Esophagus (tissue), 2 donors: Measurements from ENCODE around the gene KCTD15. TPM values are rescaled to one million over a fixed set of nuclear protein-coding genes. Genes with fewer than 3 reads are reported as not detected.

ENCODE experiments used
- H3K27ac ChIP-seq, 2 donors: one replicate each; pipeline ENCODE4 v1.5.1; 2013; ENCODE audit warnings: low read depth in 2 of 2, mild to moderate bottlenecking in 2 of 2, inconsistent platforms in 1 of 2, low read length in 1 of 2, moderate library complexity in 1 of 2
- H3K27me3 ChIP-seq, 2 donors: one replicate each; pipeline ENCODE4 v1.6.1; 2013; ENCODE audit warnings: low read length in 2 of 2, control low read depth in 1 of 2, mild to moderate bottlenecking in 1 of 2; ENCODE audit not compliant: insufficient read depth in 2 of 2, control insufficient read depth in 1 of 2
- H3K36me3 ChIP-seq, 2 donors: one replicate each; pipeline ENCODE4 v1.6.1; 2013; ENCODE audit warnings: low read length in 1 of 2; ENCODE audit not compliant: control insufficient read depth in 2 of 2, insufficient read depth in 2 of 2
- H3K4me1 ChIP-seq, 2 donors: one replicate each; pipeline ENCODE4 v1.6.1; 2013; ENCODE audit warnings: low read length in 1 of 2; ENCODE audit not compliant: control insufficient read depth in 2 of 2, insufficient read depth in 2 of 2
- H3K4me3 ChIP-seq, 2 donors: one replicate each; pipeline ENCODE4 v1.5.1; 2013; ENCODE audit warnings: low read length in 2 of 2, mild to moderate bottlenecking in 2 of 2, low read depth in 1 of 2, moderate library complexity in 1 of 2
- H3K9me3 ChIP-seq, 2 donors: one replicate each; pipeline ENCODE4 v1.6.1; 2013; ENCODE audit warnings: mild to moderate bottlenecking in 2 of 2, low read depth in 1 of 2, low read length in 1 of 2, moderate library complexity in 1 of 2; ENCODE audit not compliant: control insufficient read depth in 2 of 2, insufficient read depth in 1 of 2
- WGBS, 2 donors: extraction: QIAGEN DNeasy Blood & Tissue Kit; methylation state at CpG; one replicate each; pipeline ENCODE4 v1.1.7; 2013; 5-methylcytosine and 5-hydroxymethylcytosine counted together
- polyA plus RNA-seq, 2 donors: library from polyadenylated mRNA; stranded (reverse); fragments of 200-250 nt; gene quantifications; one replicate each; pipeline ENCODE4 v1.2.3, GENCODE V29; 2013
- donor health status: healthy with polysubstance abuse.
- donor health status: Bipolar disorder and iron deficiency.

The KCTD15 gene
- polyA plus RNA-seq, 2 donors, result 23.8 to 33.1 TPM

- H3K27me3 ChIP-seq, result no peaks in the 10 kb centered on the region
- H3K9me3 ChIP-seq, result no peaks in the 10 kb centered on the region
- peak overlapping the region; percentile 18 to 25 for H3K4me3 ChIP-seq
- WGBS, 2 donors, result 35 to 43% methylated on average over 10 of the region's 10 CpGs
- no peaks in the 10 kb centered on the region for H3K36me3 ChIP-seq
- H3K27ac ChIP-seq, result peak overlapping the region; percentile 91 to 98
- peaks cover 3 to 15% of the 10 kb centered on the region in 2 donors for H3K4me1 ChIP-seq
Observed at GRCh38 chr19:33819506-33819879, 22.8 kb downstream of the KCTD15 start.

GRCh38 chr19:33819880-33820781 is 23.5 kb downstream of the KCTD15 start:
- Histone ChIP-seq H3K4me3 (peak overlapping the region; percentile 18 to 25), H3K27me3 (no peaks in the 10 kb centered on the region), H3K4me1 (peaks cover 3 to 15% of the 10 kb centered on the region in 2 donors), H3K9me3 (no peaks in the 10 kb centered on the region), H3K36me3 (no peaks in the 10 kb centered on the region), H3K27ac (peak overlapping the region; percentile 91 to 98)
- 2 to 7% methylated on average over 49 to 61 of the region's 61 CpGs for WGBS, 2 donors

- Histone ChIP-seq H3K36me3 (no peaks in the 10 kb centered on the region), H3K27me3 (no peaks in the 10 kb centered on the region), H3K27ac (peak overlapping the region in 1 of 2 donors; percentile 30), H3K9me3 (no peaks in the 10 kb centered on the region), H3K4me3 (no peak overlapping the region), H3K4me1 (peaks cover 3 to 7% of the 10 kb centered on the region in 2 donors)
- WGBS, 2 donors, result 55 to 56% methylated on average over 2 of the region's 2 CpGs
Observed at GRCh38 chr19:33821871-33822270, 25.2 kb downstream of the KCTD15 start.

GRCh38 chr19:33823341-33823740 is 26.7 kb downstream of the KCTD15 start:
- no peak overlapping the region for H3K4me3 ChIP-seq
- no peaks in the 10 kb centered on the region for H3K36me3 ChIP-seq
- H3K27me3 ChIP-seq, result no peaks in the 10 kb centered on the region
- H3K4me1 ChIP-seq, result peaks cover 3 to 4% of the 10 kb centered on the region in 2 donors
- H3K9me3 ChIP-seq, result no peaks in the 10 kb centered on the region
- no peak overlapping the region for H3K27ac ChIP-seq

GRCh38 chr19:33825556-33825955 is 28.9 kb downstream of the KCTD15 start:
- Histone ChIP-seq H3K36me3 (no peaks in the 10 kb centered on the region), H3K27ac (no peak overlapping the region), H3K4me1 (peaks cover 0 to 2% of the 10 kb centered on the region in 2 donors), H3K9me3 (no peaks in the 10 kb centered on the region), H3K4me3 (no peak overlapping the region), H3K27me3 (no peaks in the 10 kb centered on the region)
- WGBS, 2 donors, result 86 to 93% methylated on average over 6 of the region's 6 CpGs

GRCh38 chr19:33826521-33826920 is 29.9 kb downstream of the KCTD15 start:
- no peak overlapping the region for H3K4me3 ChIP-seq
- no peak overlapping the region for H3K27ac ChIP-seq
- no peaks in the 10 kb centered on the region for H3K36me3 ChIP-seq
- H3K4me1 ChIP-seq, result no peaks in the 10 kb centered on the region
- H3K9me3 ChIP-seq, result no peaks in the 10 kb centered on the region
- 82 to 86% methylated on average over 7 of the region's 7 CpGs for WGBS, 2 donors
- H3K27me3 ChIP-seq, result no peaks in the 10 kb centered on the region

- Histone ChIP-seq H3K36me3 (no peaks in the 10 kb centered on the region), H3K4me1 (no peaks in the 10 kb centered on the region), H3K4me3 (no peak overlapping the region), H3K27me3 (no peaks in the 10 kb centered on the region), H3K27ac (no peak overlapping the region), H3K9me3 (no peaks in the 10 kb centered on the region)
- WGBS, 2 donors, result 85 to 87% methylated on average over 13 of the region's 13 CpGs
Observed at GRCh38 chr19:33828266-33829075, 31.8 kb downstream of the KCTD15 start.

- no peak overlapping the region for H3K4me3 ChIP-seq
- H3K27me3 ChIP-seq, result no peaks in the 10 kb centered on the region
- no peak overlapping the region for H3K27ac ChIP-seq
- 91 to 92% methylated on average over 3 of the region's 3 CpGs for WGBS, 2 donors
- no peaks in the 10 kb centered on the region for H3K36me3 ChIP-seq
- H3K4me1 ChIP-seq, result no peaks in the 10 kb centered on the region
- no peaks in the 10 kb centered on the region for H3K9me3 ChIP-seq
Observed at GRCh38 chr19:33830264-33830663, 33.6 kb downstream of the KCTD15 start.

GRCh38 chr19:33831825-33832224 is 35.2 kb downstream of the KCTD15 start:
- Histone ChIP-seq H3K9me3 (no peaks in the 10 kb centered on the region), H3K36me3 (no peaks in the 10 kb centered on the region), H3K4me3 (no peak overlapping the region), H3K27me3 (no peaks in the 10 kb centered on the region), H3K4me1 (no peaks in the 10 kb centered on the region), H3K27ac (no peak overlapping the region)
- 58 to 78% methylated on average over 1 of the region's 1 CpG for WGBS, 2 donors
